ENCODE results near the gene ZNF354C. TPM values are rescaled to one million over a fixed set of nuclear protein-coding genes. Genes with fewer than 3 reads are reported as not detected.

Gene ZNF354C
- total and polyA plus RNA-seq, 9 of the 15 experiments (the other 6 are each of a cell fraction or from before 2014, with no cell fraction given) = 0.01 to 0.08 (median 0.03) TPM; not detected in 1

DNA sequence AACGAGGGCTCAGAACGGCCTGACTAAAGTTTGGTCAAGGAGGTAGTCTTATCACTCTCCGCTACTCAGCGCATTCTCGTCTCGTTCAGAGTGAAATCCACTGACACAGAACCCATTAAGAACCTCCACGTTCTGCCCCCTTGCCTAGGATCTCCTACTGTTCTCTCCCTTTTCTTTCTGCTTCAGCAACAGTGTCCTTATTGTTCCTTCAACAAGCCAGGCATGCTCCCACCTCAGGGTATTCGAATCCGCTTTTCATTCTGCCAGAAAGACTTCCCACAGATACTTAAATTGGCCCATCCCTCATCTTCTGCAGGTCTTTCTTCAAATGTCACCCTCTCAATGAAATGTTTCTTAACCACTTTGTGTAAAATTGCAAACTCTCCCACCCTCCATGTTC lies 4.3 kb upstream of the ZNF354C start:
- 0% methylated on average over 9 of the region's 9 CpGs for WGBS (ENCODE audit: insufficient coverage, low coverage, missing lambda C conversion rate)
- FAIRE-seq = no peak

GRCh38 chr5:179061025-179061424 lies 852 bp downstream of the ZNF354C start:
- H3K9me1 ChIP-seq (ENCODE audit: control insufficient read depth, insufficient read depth, low read length) = no peaks in the 10 kb centered on the region
- no peak overlapping the region for H3K4me2 ChIP-seq (ENCODE audit: insufficient read depth, low read length)
- WGBS (ENCODE audit: insufficient coverage, low coverage, missing lambda C conversion rate) = 3% methylated on average over 13 of the region's 19 CpGs
- in situ Hi-C loops (cut with MboI) = no loop called here
- ChIA-PET CTCF (ENCODE audit: low intra/inter-chr PET ratio) (no interaction called here), POLR2A (no interaction called here)
- H3K27me3 ChIP-seq (ENCODE audit: control insufficient read depth in 2 of 2, insufficient read depth in 2 of 2, low read length in 2 of 2) = no peaks in the 10 kb centered on the region
- H3K4me3 ChIP-seq = no peak overlapping the region
- no TSS peak for BruUV-seq (replicated peaks)
- no peaks in the 10 kb centered on the region for H3K79me2 ChIP-seq (ENCODE audit: control insufficient read depth, insufficient read depth, low read length)
- H3K27ac ChIP-seq (ENCODE audit: extremely low read depth, low read depth, low read length) = no peak overlapping the region
- ATAC-seq (no peak), DNase-seq (ENCODE audit: extremely low read depth in 1 of 4, low spot score in 3 of 4) (no peak), FAIRE-seq (no peak)
- H4K20me1 ChIP-seq (replicated peaks; ENCODE audit: control insufficient read depth, insufficient read depth, low read length) = no peaks in the 10 kb centered on the region
- peaks cover 0 to 7% of the 10 kb centered on the region in 2 experiments; a peak in 1 of 5 replicates for H3K4me1 ChIP-seq (replicated peaks in 1 of 2; ENCODE audit: control insufficient read depth in 2 of 2, insufficient read depth in 2 of 2, low read length in 2 of 2)
- H3K9ac ChIP-seq (ENCODE audit: insufficient read depth in 1 of 2, low read depth in 2 of 2, low read length in 2 of 2) = no peak overlapping the region
- no peaks in the 10 kb centered on the region for H3K9me3 ChIP-seq (replicated peaks; ENCODE audit: control insufficient read depth, insufficient read depth, low read depth, low read length)
- no peak overlapping the region for H2AFZ ChIP-seq (ENCODE audit: low read depth, low read length)
- H3K36me3 ChIP-seq (ENCODE audit: control insufficient read depth, insufficient read depth, low read length) = no peaks in the 10 kb centered on the region
- intact Hi-C loops (cut with micrococcal nuclease) = no loop called here
- TF ChIP-seq DMBX1 (CRISPR knock-in tag; IDR thresholded peaks at IDR 0.05; ENCODE audit: borderline replicate concordance) (no peak), FOXA1 (IDR thresholded peaks at IDR 0.05; ENCODE audit: borderline replicate concordance) (no peak), CEBPG (CRISPR knock-in tag; IDR thresholded peaks at IDR 0.05) (no peak), CEBPG (tag; conservative IDR thresholded peaks at IDR 0.05 in 1 of 2, IDR thresholded peaks at IDR 0.05 in 1 of 2) (no peak), TCFL5 (CRISPR knock-in tag; conservative IDR thresholded peaks at IDR 0.05) (no peak), ZNF217 (CRISPR knock-in tag; IDR thresholded peaks at IDR 0.05) (no peak), UBTF (IDR thresholded peaks at IDR 0.05; ENCODE audit: borderline replicate concordance in 1 of 2, low read depth in 2 of 2, low read length in 2 of 2) (no peak), PHB (CRISPR knock-in tag; IDR thresholded peaks at IDR 0.05) (no peak)
- TF ChIP-seq, protein P1, sequence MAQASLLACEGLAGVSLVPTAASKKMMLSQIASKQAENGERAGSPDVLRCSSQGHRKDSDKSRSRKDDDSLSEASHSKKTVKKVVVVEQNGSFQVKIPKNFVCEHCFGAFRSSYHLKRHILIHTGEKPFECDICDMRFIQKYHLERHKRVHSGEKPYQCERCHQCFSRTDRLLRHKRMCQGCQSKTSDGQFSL (CRISPR knock-in tag; IDR thresholded peaks at IDR 0.05) = no peak
- TF ChIP-seq, protein P1 (tag; IDR thresholded peaks at IDR 0.05) = no peak
- TF ChIP-seq, protein P2, sequence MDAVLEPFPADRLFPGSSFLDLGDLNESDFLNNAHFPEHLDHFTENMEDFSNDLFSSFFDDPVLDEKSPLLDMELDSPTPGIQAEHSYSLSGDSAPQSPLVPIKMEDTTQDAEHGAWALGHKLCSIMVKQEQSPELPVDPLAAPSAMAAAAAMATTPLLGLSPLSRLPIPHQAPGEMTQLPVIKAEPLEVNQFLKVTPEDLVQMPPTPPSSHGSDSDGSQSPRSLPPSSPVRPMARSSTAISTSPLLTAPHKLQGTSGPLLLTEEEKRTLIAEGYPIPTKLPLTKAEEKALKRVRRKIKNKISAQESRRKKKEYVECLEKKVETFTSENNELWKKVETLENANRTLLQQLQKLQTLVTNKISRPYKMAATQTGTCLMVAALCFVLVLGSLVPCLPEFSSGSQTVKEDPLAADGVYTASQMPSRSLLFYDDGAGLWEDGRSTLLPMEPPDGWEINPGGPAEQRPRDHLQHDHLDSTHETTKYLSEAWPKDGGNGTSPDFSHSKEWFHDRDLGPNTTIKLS (IDR thresholded peaks at IDR 0.05; ENCODE audit: borderline replicate concordance, low read depth) = no peak

More for the DNA sequence above, 4.3 kb upstream of the ZNF354C start:
- intact Hi-C loops (cut with micrococcal nuclease) (no loop called here), in situ Hi-C loops (cut with MboI) (no loop called here)
- TF ChIP-seq CCAR2 (IDR thresholded peaks at IDR 0.05; ENCODE audit: low read depth, low read length) = no peak
- no peak for TF ChIP-seq RNF2 (IDR thresholded peaks at IDR 0.05)
- no peak for TF ChIP-seq ELF1 (tag; IDR thresholded peaks at IDR 0.05)
- Histone ChIP-seq H3K4me1 (replicated peaks in 1 of 2; ENCODE audit: control insufficient read depth in 2 of 2, insufficient read depth in 2 of 2, low read length in 2 of 2) (peaks cover 0 to 7% of the 10 kb centered on the region in 2 experiments; a peak in 2 of 5 replicates), H3K9ac (ENCODE audit: insufficient read depth in 1 of 2, low read depth in 2 of 2, low read length in 2 of 2) (no peak overlapping the region), H3K79me2 (ENCODE audit: control insufficient read depth, insufficient read depth, low read length) (no peaks in the 10 kb centered on the region), H3K4me2 (ENCODE audit: insufficient read depth, low read length) (no peak overlapping the region), H2AFZ (ENCODE audit: low read depth, low read length) (no peak overlapping the region), H3K27me3 (ENCODE audit: control insufficient read depth in 2 of 2, insufficient read depth in 2 of 2, low read length in 2 of 2) (no peaks in the 10 kb centered on the region), H3K4me3 (no peak overlapping the region), H4K20me1 (replicated peaks; ENCODE audit: control insufficient read depth, insufficient read depth, low read length) (no peaks in the 10 kb centered on the region), H3K9me1 (ENCODE audit: control insufficient read depth, insufficient read depth, low read length) (no peaks in the 10 kb centered on the region), H3K36me3 (ENCODE audit: control insufficient read depth, insufficient read depth, low read length) (no peaks in the 10 kb centered on the region), H3K9me3 (replicated peaks; ENCODE audit: control insufficient read depth, insufficient read depth, low read depth, low read length) (no peaks in the 10 kb centered on the region), H3K27ac (ENCODE audit: extremely low read depth, low read depth, low read length) (no peak overlapping the region)
- POLR2A ChIA-PET = no interaction called here
- CTCF ChIA-PET (ENCODE audit: low intra/inter-chr PET ratio) = no interaction called here
- ATAC-seq = no peak
- BruUV-seq (replicated peaks) = no TSS peak
- no peak for DNase-seq (ENCODE audit: extremely low read depth in 1 of 4, low spot score in 3 of 4)
